Ishikawa (cell line): ENCODE data around the gene PLSCR3.

Experiments
- CEBPB ChIP-seq: IDR thresholded peaks from 2 replicates; pipeline ENCODE4 v1.6.1; 2012
- CREB1 ChIP-seq: IDR thresholded peaks from 2 replicates; pipeline ENCODE4 v1.6.1; 2012; ENCODE audit warnings: low read depth
- EGR1 ChIP-seq: IDR thresholded peaks from 2 replicates; pipeline ENCODE4 v1.6.1; 2012
- EP300 ChIP-seq: IDR thresholded peaks from 2 replicates; pipeline ENCODE4 v1.6.1; 2012; ENCODE audit warnings: borderline replicate concordance
- FOXM1 ChIP-seq: IDR thresholded peaks from 2 replicates; pipeline ENCODE4 v1.6.1; 2012; ENCODE audit warnings: low read depth, borderline replicate concordance
- MAX ChIP-seq: IDR thresholded peaks from 2 replicates; pipeline ENCODE4 v1.6.1; 2012
- NFIC ChIP-seq: IDR thresholded peaks from 2 replicates; pipeline ENCODE4 v1.6.1; 2012
- RAD21 ChIP-seq: IDR thresholded peaks from 2 replicates; pipeline ENCODE4 v1.6.1; 2012; ENCODE audit warnings: low read depth
- REST ChIP-seq: IDR thresholded peaks from 2 replicates; pipeline ENCODE4 v1.6.1; 2012; ENCODE audit warnings: low read depth, mild to moderate bottlenecking
- TAF1 ChIP-seq: IDR thresholded peaks from 2 replicates; pipeline ENCODE4 v1.6.1; 2012; ENCODE audit warnings: low read depth, mild to moderate bottlenecking
- TCF12 ChIP-seq: IDR thresholded peaks from 2 replicates; pipeline ENCODE4 v1.6.1; 2012; ENCODE audit warnings: low read depth
- TEAD4 ChIP-seq: IDR thresholded peaks from 2 replicates; pipeline ENCODE4 v1.6.1; 2012
- YY1 ChIP-seq: IDR thresholded peaks from 2 replicates; pipeline ENCODE4 v1.6.1; 2012; ENCODE audit warnings: low read depth

GRCh38 chr17:7411427-7411750, 17.1 kb upstream of the PLSCR3 start:
- TF ChIP-seq MAX (no peak), REST (no peak), CEBPB (no peak), EP300 (no peak), EGR1 (no peak), TAF1 (no peak), RAD21 (no peak), TCF12 (no peak), TEAD4 (no peak), YY1 (no peak), NFIC (no peak), FOXM1 (no peak), CREB1 (no peak)
